ENCODE results near the gene CHAF1B. TPM values are rescaled to one million over a fixed set of nuclear protein-coding genes. Genes with fewer than 3 reads are reported as not detected.
A peak's percentile ranks its signal among the peaks of the same experiment; 100 is the strongest.

The CHAF1B gene
- total and polyA plus RNA-seq, 2 of the 8 experiments (the other 6 are each of a cell fraction or from before 2014, with no cell fraction given) = 11.8 to 23.1 TPM

DNA sequence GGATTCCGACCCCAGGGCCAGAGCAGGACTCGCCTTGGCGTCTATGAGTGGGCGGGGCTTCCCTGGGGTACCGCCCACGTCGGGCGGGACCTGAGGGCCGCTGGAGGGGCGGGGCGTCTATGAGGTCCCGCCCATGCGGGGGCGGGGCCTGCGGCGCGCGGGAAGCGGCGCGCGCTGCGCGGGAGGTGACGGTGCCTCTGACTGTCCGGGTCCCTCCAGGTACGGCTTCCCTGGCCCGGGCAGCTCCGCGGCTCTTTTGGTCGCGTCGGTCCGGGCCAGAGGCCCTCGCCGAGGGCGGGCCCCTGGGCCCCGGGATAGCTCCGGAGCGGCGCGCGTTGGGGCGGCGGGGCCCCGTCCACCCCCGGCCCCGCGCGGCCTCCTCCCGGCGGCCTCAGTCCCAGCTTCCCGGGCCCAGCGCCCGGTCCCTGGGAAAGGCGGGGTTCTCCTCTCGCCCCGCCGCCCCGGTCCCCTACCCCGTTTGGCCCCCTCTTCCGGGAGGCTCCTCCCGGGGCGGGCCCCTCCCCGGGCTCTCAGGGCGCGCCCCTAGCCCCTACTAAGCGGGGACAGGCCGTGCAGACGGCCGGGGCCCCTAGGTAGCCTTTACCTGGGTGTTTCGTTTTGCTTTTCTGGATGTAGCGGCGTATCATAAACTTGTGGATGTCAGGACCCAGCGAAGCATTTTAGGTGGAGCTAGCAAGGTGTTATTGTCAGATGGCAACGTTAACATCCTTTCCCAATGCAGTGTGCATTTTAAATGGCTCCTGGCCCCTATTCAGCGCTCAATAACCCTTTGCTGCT, at the start of gene CHAF1B (continued):
- TF ChIP-seq YY1 (IDR thresholded peaks at IDR 0.05; ENCODE audit: low read depth, low read length) (no peak), TEAD4 (IDR thresholded peaks at IDR 0.05; ENCODE audit: low read depth, low read length) (no peak), KDM4A (IDR thresholded peaks at IDR 0.05; ENCODE audit: low read depth, low read length, severe bottlenecking) (peak; percentile 58), POLR2AphosphoS5 (IDR thresholded peaks at IDR 0.05; ENCODE audit: low read depth, low read length) (peak; percentile 86), CEBPB (IDR thresholded peaks at IDR 0.05; ENCODE audit: low read depth, low read length) (no peak), JUND (IDR thresholded peaks at IDR 0.05; ENCODE audit: low read length) (no peak)
- TF ChIP-seq, protein P1, sequence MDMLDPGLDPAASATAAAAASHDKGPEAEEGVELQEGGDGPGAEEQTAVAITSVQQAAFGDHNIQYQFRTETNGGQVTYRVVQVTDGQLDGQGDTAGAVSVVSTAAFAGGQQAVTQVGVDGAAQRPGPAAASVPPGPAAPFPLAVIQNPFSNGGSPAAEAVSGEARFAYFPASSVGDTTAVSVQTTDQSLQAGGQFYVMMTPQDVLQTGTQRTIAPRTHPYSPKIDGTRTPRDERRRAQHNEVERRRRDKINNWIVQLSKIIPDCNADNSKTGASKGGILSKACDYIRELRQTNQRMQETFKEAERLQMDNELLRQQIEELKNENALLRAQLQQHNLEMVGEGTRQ (IDR thresholded peaks at IDR 0.05; ENCODE audit: low read length) = no peak

Data from H1 (cell line).